T-cell (primary cell): Measurements from ENCODE around the gene DCAF6. TPM values are rescaled to one million over a fixed set of nuclear protein-coding genes. Genes with fewer than 3 reads are reported as not detected.
A peak's percentile ranks its signal among the peaks of the same experiment; 100 is the strongest.

Source experiments
- ATAC-seq, 4 experiments: fragments of 200-7000 bp in 3 of 4; fragments of 150-1000 bp in 1 of 4; cut with Tn5 transposase; replicated peaks in 1 of 4; 1 replicate in 3 of 4; 2 replicates in 1 of 4; pipeline ENCODE4 v1.10.0; 2021; ENCODE audit warnings: moderate library complexity in 3 of 4, mild to moderate bottlenecking in 2 of 4, moderate number of reproducible peaks in 1 of 4
- CTCF ChIA-PET, 2 donors: fragments of 300-600 bp; sonication (Branson Sonifier 250); formaldehyde crosslinking; loops; one replicate each; lab custom pipeline; 2022; ENCODE audit warnings: antibody characterized with exemption in 2 of 2; lab: Charles Lee
- POLR2A ChIA-PET, 2 donors: fragments of 300-600 bp; sonication (Branson Sonifier 250); formaldehyde crosslinking; loops; one replicate each; lab custom pipeline; 2022; ENCODE audit warnings: antibody characterized with exemption in 2 of 2; lab: Charles Lee
- DNase-seq, 35 experiments: peaks; one replicate each; pipeline versions ENCODE4 v3.0.0 to v3.0.0-alpha.2; 2013 to 2023
- H3K27ac ChIP-seq: one replicate; pipeline ENCODE4 v1.5.1; 2013; ENCODE audit warnings: low read length
- H3K27me3 ChIP-seq, 2 experiments: replicated peaks in 1 of 2; 1 replicate in 1 of 2; 2 replicates in 1 of 2; pipeline versions ENCODE4 v1.6.1 to v1.7.0; 2013; ENCODE audit warnings: low read length in 1 of 2, mixed read lengths in 1 of 2; ENCODE audit not compliant: control insufficient read depth in 2 of 2, insufficient read depth in 2 of 2; ENCODE audit errors: extremely low read depth in 1 of 2
- H3K36me3 ChIP-seq, 2 donors: 1 replicate in 1 of 2; 2 replicates in 1 of 2; pipeline versions ENCODE4 v1.6.1 to v1.7.0; 2013; ENCODE audit warnings: low read length in 1 of 2; ENCODE audit not compliant: control insufficient read depth in 2 of 2, insufficient read depth in 1 of 2; ENCODE audit errors: extremely low read depth in 1 of 2
- H3K4me1 ChIP-seq, 2 experiments: 1 replicate in 1 of 2; 2 replicates in 1 of 2; pipeline versions ENCODE4 v1.6.1 to v1.7.0; 2013; ENCODE audit warnings: low read length in 2 of 2, mixed read lengths in 1 of 2; ENCODE audit not compliant: insufficient read depth in 2 of 2, control insufficient read depth in 1 of 2; ENCODE audit errors: extremely low read depth in 1 of 2
- H3K4me3 ChIP-seq, 2 donors: 1 replicate in 1 of 2; 2 replicates in 1 of 2; pipeline versions ENCODE4 v1.5.1 to v1.7.0; 2013; ENCODE audit warnings: mild to moderate bottlenecking in 2 of 2, low read length in 1 of 2, moderate library complexity in 1 of 2; ENCODE audit not compliant: control insufficient read depth in 1 of 2; ENCODE audit errors: extremely low read depth in 1 of 2
- H3K9me3 ChIP-seq: 2 replicates; pipeline ENCODE4 v1.7.0; 2013
- H3K27ac Mint-ChIP-seq, 2 donors: one replicate each; pipeline ENCODE4 v1.8.0; 2020 to 2021; ENCODE audit warnings: mild to moderate bottlenecking in 2 of 2, mixed read lengths in 2 of 2
- H3K27me3 Mint-ChIP-seq, 2 donors: one replicate each; pipeline ENCODE4 v1.8.0; 2021 to 2022; ENCODE audit warnings: mixed read lengths in 2 of 2
- H3K36me3 Mint-ChIP-seq: one replicate; pipeline ENCODE4 v1.8.0; 2021; ENCODE audit warnings: mixed read lengths
- H3K4me1 Mint-ChIP-seq, 3 donors: one replicate each; pipeline ENCODE4 v1.8.0; 2020 to 2022; ENCODE audit warnings: mixed read lengths in 3 of 3, mild to moderate bottlenecking in 1 of 3
- H3K4me3 Mint-ChIP-seq, 3 donors: one replicate each; pipeline ENCODE4 v1.8.0; 2020 to 2022; ENCODE audit warnings: mild to moderate bottlenecking in 3 of 3, mixed read lengths in 3 of 3, moderate library complexity in 3 of 3
- H3K9me3 Mint-ChIP-seq, 3 donors: one replicate each; pipeline ENCODE4 v1.8.0; 2020 to 2022; ENCODE audit warnings: mixed read lengths in 3 of 3
- WGBS: methylation state at CpG from one replicate; pipeline ENCODE4 v1.1.5; 2013; ENCODE audit warnings: missing lambda C conversion rate; ENCODE audit not compliant: insufficient coverage; 5-methylcytosine and 5-hydroxymethylcytosine counted together
- total RNA-seq, 35 experiments: library from RNA in 6 of 35; stranded (reverse) in 6 of 35; fragments of 120-200 nt in 1 of 35; gene quantifications; one replicate each; pipeline versions ENCODE4 v1.2.1 to v1.2.4 and lab custom pipeline; 2013 to 2026

The DCAF6 gene
- total RNA-seq, 5 donors from 2014 or later (not counting 1 experiment from before 2014, with no cell fraction given) = 21.6 to 27.4 (median 26.9) TPM

DNA sequence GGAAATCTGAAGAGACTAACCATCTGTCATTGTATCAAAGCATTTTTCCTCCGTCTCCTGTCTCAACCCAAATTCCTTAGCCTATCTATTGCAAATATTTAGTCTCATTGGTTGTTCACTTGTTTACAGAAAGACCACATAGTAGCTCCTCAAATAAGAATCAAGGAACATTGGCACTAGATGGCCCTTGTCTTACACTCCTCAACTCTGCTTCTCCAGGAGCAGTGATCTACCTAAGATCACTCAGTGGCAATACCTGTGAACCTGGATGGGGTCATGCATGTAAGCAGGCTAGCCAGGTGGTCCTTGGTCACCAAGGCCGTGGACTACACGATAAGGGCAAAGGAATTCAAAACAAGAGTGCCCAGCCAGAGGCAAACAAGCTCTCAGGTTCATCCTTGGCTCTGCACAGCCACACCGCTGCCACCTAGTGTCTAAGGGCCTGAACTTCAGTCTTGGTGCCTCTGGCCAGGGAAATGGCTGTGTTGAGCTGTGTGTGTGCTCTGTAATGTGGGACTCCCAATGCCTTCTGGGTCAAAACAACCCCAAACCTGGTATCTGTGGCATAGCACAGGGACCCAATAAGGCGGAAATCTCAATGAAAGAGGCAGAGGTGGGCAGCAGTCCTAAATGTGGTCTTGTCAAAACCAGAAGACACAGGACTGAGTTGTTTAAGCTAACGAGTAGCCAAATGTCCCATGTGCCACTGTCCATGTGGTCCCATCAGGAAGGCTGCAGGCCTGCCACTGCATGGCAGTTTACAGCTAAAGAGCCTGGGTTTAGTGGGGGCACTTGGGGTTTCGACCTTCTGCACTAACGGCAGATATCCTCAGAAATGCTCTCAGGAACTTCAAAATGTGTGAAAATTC is 145.8 kb downstream of the DCAF6 start:
- Mint-ChIP-seq H3K4me1 (peaks cover 2 to 5% (median 2%) of the 10 kb centered on the region in 3 donors), H3K27ac (peak overlapping the region in 1 of 2 donors; percentile 53), H3K36me3 (no peaks in the 10 kb centered on the region), H3K4me3 (no peak overlapping the region), H3K9me3 (no peaks in the 10 kb centered on the region), H3K27me3 (no peaks in the 10 kb centered on the region)
- H3K36me3 ChIP-seq = peaks cover 0 to 7% of the 10 kb centered on the region in 2 donors
- no peak overlapping the region for H3K27ac ChIP-seq
- POLR2A ChIA-PET = interaction anchor here in 1 of 2 donors (0.5 kb wide), 1 partner anchor 344 kb away, joined by 4 read pairs; no protein-coding TSS in a partner anchor
- peaks cover 0 to 5% of the 10 kb centered on the region in 2 experiments for H3K27me3 ChIP-seq
- H3K9me3 ChIP-seq = no peaks in the 10 kb centered on the region
- ATAC-seq = peak; percentile 82 to 89 (median 88)
- WGBS = 34% methylated on average over 6 of the region's 8 CpGs
- no peak overlapping the region for H3K4me3 ChIP-seq
- CTCF ChIA-PET = interaction anchor here (0.5 to 1.3 kb wide), 25 partner anchors 9 to 1266 kb away, joined by 3 to 10 read pairs (median 4); partner anchors contain the start of genes DCAF6 (in 1 of the 2) and MPC2 (in 1 of the 2)
- peak; percentile 8 to 72 (median 47) for DNase-seq
- H3K4me1 ChIP-seq = peaks cover 0 to 6% of the 10 kb centered on the region in 2 experiments

DNA sequence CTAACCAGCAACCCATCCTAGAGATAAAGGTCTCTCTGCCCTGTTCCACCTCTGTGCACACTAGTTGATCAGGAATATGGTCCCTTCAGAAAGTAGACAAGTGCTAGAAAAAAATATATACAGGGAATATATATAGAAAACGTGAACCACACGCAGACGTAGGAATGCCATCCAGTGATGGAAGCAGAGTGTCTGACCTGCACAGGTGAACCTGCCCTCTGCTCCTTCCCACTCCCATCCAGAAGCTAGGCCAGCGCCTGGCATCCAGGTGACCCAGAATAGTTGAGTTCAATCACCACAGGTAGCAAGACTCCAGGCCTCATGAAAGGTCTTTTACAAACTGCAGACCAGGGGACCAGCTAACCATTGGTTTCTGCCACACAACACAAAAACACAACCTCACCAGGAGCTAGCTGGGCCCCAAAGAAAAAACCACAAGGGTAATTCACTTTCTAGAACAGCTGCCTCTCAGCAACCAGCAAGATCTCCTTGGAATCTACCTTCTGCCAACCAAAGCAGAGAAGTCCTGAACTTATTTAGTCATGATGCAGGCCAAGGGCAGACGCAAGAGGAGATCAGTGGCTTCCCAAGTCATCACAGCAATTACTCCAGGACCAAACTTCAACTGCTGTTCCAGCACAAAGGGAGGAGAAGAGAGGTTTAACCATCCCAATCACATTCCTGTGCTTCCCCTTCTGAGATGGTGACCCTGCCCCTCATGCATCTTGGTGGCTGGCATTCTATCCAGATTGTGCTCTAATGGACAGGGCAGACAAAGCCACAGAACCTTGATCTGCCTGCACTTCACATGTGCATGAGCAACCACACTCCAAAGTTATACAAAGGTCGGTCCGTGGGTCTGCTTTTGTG is 147.2 kb downstream of the DCAF6 start:
- Mint-ChIP-seq H3K4me1 (peaks cover 2 to 5% (median 2%) of the 10 kb centered on the region in 3 donors), H3K4me3 (no peak overlapping the region), H3K9me3 (no peaks in the 10 kb centered on the region), H3K27ac (no peak overlapping the region), H3K36me3 (no peaks in the 10 kb centered on the region), H3K27me3 (no peaks in the 10 kb centered on the region)
- no peak overlapping the region for H3K27ac ChIP-seq
- no peaks in the 10 kb centered on the region for H3K36me3 ChIP-seq
- no peak overlapping the region for H3K4me3 ChIP-seq
- DNase-seq (no peak), ATAC-seq (no peak)
- no peaks in the 10 kb centered on the region for H3K9me3 ChIP-seq
- peaks cover 0 to 5% of the 10 kb centered on the region in 2 experiments for H3K27me3 ChIP-seq
- H3K4me1 ChIP-seq = peaks cover 0 to 6% of the 10 kb centered on the region in 2 experiments
- WGBS = 98% methylated on average over 5 of the region's 7 CpGs
- POLR2A ChIA-PET = no interaction called here
- CTCF ChIA-PET = interaction anchor here (0.9 to 1.5 kb wide), 3 partner anchors 15 to 82 kb away, joined by 3 read pairs; no protein-coding TSS in a partner anchor

DNA sequence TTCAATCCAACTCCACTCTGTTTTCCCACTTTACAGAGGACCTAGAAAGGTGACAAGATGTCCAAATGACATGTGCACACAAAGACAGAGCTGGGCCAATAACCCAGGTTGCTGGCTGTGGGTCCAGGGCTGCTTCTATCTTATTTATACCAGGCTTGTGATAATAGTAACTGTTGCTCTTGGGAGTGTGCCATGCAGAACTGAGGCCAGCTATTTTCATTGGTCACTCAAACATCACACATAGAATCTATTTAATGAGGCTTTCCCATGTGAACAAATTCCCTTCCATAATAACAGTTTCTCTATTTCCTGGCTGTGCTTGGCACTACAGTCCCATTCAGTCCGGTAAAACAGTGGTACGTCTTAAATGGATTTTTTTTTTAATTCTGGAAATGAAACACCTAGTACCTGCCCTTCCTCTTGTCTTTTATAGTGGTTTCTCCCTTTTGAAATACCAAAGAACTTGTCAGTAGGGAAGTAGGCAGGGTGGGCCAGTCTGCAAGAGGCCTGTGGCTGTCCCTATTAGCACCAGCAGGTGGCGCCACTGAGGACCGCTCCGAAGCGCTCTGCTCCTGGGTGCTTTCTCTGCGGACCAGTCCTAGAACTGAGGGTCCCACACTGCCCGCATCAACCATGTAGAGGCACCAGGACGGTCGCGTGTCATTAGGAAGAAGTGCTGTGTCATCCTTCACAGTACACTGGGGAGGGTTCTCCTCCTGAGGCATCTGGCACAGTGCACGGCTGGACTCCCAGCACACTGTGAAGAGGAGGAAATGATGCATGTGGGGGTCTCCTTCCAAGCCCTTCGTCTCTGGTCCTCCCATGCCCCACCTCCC is 148.1 kb downstream of the DCAF6 start:
- ChIA-PET POLR2A (no interaction called here), CTCF (interaction anchor here (0.5 to 1.5 kb wide), 6 partner anchors 7 to 149 kb away, joined by 3 to 4 read pairs (median 3); no protein-coding TSS in a partner anchor)
- Histone ChIP-seq H3K36me3 (no peaks in the 10 kb centered on the region), H3K27me3 (peaks cover 0 to 7% of the 10 kb centered on the region in 2 experiments), H3K4me3 (peak overlapping the region in 1 of 2 donors; percentile 2), H3K4me1 (peaks cover 0 to 6% of the 10 kb centered on the region in 2 experiments), H3K27ac (no peak overlapping the region), H3K9me3 (no peaks in the 10 kb centered on the region)
- Mint-ChIP-seq H3K9me3 (no peaks in the 10 kb centered on the region), H3K4me3 (no peak overlapping the region), H3K4me1 (peaks cover 2 to 5% (median 2%) of the 10 kb centered on the region in 3 donors), H3K27me3 (no peaks in the 10 kb centered on the region), H3K36me3 (no peaks in the 10 kb centered on the region), H3K27ac (no peak overlapping the region)
- WGBS = 22% methylated on average over 5 of the region's 13 CpGs
- peak; percentile 51 to 67 (median 60) for ATAC-seq
- peak in 32 of 35 experiments; percentile 17 to 76 (median 42) for DNase-seq

DNA sequence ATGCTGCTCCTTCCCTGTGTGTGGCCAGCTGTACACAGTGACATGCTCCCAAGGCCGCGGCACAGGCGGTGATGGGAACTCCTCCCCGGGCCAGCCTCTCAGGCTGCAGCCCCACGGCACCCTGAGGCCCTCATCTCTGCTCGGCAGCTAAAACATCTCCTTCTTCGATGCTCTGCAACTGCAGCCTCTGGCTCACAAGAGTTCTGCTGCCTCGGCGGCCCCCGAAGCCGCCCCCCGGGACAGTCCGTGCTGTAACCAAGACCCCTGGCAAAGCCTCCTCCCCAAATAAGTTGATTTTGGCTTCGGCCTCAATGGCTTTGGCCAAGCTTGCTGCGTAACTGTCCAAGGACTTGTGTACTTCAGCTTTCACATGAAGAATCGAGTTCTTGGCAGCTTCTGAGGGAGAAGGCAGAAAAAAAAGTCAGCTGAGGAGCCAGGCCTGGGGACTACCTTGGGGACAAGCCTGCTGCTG is 149.0 kb downstream of the DCAF6 start:
- ChIA-PET CTCF (interaction anchor here (0.5 to 0.8 kb wide), 4 partner anchors 8 to 150 kb away, joined by 3 to 4 read pairs (median 3); no protein-coding TSS in a partner anchor), POLR2A (no interaction called here)
- Histone ChIP-seq H3K27me3 (peaks cover 0 to 12% of the 10 kb centered on the region in 2 experiments), H3K27ac (no peak overlapping the region), H3K4me3 (no peak overlapping the region), H3K9me3 (no peaks in the 10 kb centered on the region), H3K36me3 (no peaks in the 10 kb centered on the region), H3K4me1 (peaks cover 0 to 6% of the 10 kb centered on the region in 2 experiments)
- no peak for ATAC-seq
- H3K36me3 Mint-ChIP-seq = no peaks in the 10 kb centered on the region
- peaks cover 2 to 5% (median 2%) of the 10 kb centered on the region in 3 donors for H3K4me1 Mint-ChIP-seq
- peaks cover 0 to 1% of the 10 kb centered on the region in 2 donors for H3K27me3 Mint-ChIP-seq
- 96% methylated on average over 16 of the region's 16 CpGs for WGBS
- H3K4me3 Mint-ChIP-seq = no peak overlapping the region
- DNase-seq = no peak
- H3K27ac Mint-ChIP-seq = no peak overlapping the region
- no peaks in the 10 kb centered on the region for H3K9me3 Mint-ChIP-seq

DNA sequence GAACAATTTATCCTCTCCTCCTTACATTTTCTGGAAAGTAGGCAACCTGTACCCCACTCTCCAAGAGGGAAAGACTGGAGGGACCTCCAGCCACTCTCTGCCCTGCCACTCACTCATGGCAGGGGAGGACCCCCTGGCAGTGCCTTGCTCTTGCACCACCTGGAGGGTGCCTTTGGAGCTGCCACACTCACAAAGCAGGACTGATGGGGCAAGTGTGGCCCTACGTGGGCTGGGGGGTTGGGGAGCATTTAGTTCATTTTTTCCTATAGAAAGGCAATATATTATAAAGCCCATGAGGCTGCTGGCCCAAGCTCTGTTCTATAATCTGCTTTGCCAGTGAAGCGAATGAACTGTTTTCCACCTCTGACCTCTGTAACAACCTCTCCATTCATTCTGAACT is 150.0 kb downstream of the DCAF6 start:
- no peak overlapping the region for H3K27ac Mint-ChIP-seq

More for the DNA sequence above, 150.0 kb downstream of the DCAF6 start:
- DNase-seq = no peak
- no peak overlapping the region for H3K4me3 ChIP-seq
- H3K4me1 Mint-ChIP-seq = peaks cover 2 to 5% (median 2%) of the 10 kb centered on the region in 3 donors
- H3K4me1 ChIP-seq = peaks cover 0 to 6% of the 10 kb centered on the region in 2 experiments
- H3K9me3 ChIP-seq = no peaks in the 10 kb centered on the region
- peaks cover 0 to 15% of the 10 kb centered on the region in 2 experiments for H3K27me3 ChIP-seq
- WGBS = no CpG with 5 or more reads among the region's 2 CpGs
- H3K36me3 Mint-ChIP-seq = no peaks in the 10 kb centered on the region
- H3K36me3 ChIP-seq = no peaks in the 10 kb centered on the region
- H3K27me3 Mint-ChIP-seq = peaks cover 0 to 5% of the 10 kb centered on the region in 2 donors
- H3K9me3 Mint-ChIP-seq = no peaks in the 10 kb centered on the region
- ChIA-PET CTCF (no interaction called here), POLR2A (no interaction called here)
- no peak overlapping the region for H3K27ac ChIP-seq
- ATAC-seq = no peak
- no peak overlapping the region for H3K4me3 Mint-ChIP-seq
